Measurements from ENCODE around the gene ATP6V1C2. TPM values are rescaled to one million over a fixed set of nuclear protein-coding genes. Genes with fewer than 3 reads are reported as not detected.

ATP6V1C2 gene
- total and polyA plus RNA-seq, 2 experiments from 2014 or later = 0.14 to 2.1 TPM

GRCh38 chr2:10775021-10775780 lies 53.8 kb downstream of the ATP6V1C2 start (continued):
- TF ChIP-seq ZNF462 (CRISPR knock-in tag; IDR thresholded peaks at IDR 0.05) = no peak

- H3K4me2 ChIP-seq = no peak overlapping the region
- Mint-ChIP-seq H3K4me3 (no peak overlapping the region), H3K27ac (no peak overlapping the region; the same call in 1 of the 2 replicates), H3K4me1 (peaks cover 4% of the 10 kb centered on the region; the same call in 2 of the 3 replicates), H3K9me3 (no peaks in the 10 kb centered on the region), H3K36me3 (ENCODE audit: low read depth) (peaks cover 13% of the 10 kb centered on the region), H3K27me3 (ENCODE audit: insufficient read depth, low read depth, poor library complexity) (peaks cover 11% of the 10 kb centered on the region)
- ATAC-seq = no peak
- DNase-seq (ENCODE audit: low spot score) = no peak
- no peak overlapping the region for H2AFZ ChIP-seq
- no peaks in the 10 kb centered on the region for H3K9me2 ChIP-seq (ENCODE audit: insufficient read depth)
- H4K20me1 ChIP-seq (replicated peaks; ENCODE audit: insufficient read depth) = peaks cover 4% of the 10 kb centered on the region; the same call in 1 of the 2 replicates
- no peak for TF ChIP-seq CREB1 (CRISPR knock-in tag; IDR thresholded peaks at IDR 0.05; ENCODE audit: low read depth)
- no peak for TF ChIP-seq JUNB (IDR thresholded peaks at IDR 0.05; ENCODE audit: unreplicated experiment)
- no peak for TF ChIP-seq ZNF462 (CRISPR knock-in tag; IDR thresholded peaks at IDR 0.05)
- TF ChIP-seq POLR2AphosphoS5 (IDR thresholded peaks at IDR 0.05; ENCODE audit: low read depth) = no peak
- no peak for TF ChIP-seq EZH2 (IDR thresholded peaks at IDR 0.05; ENCODE audit: low read depth, unreplicated experiment)
- TF ChIP-seq ETS1 (IDR thresholded peaks at IDR 0.05) = no peak
- H3K4me3 ChIP-seq = no peak overlapping the region
- H3F3A ChIP-seq (replicated peaks; ENCODE audit: low read depth) = 0 out of 2 replicates have a peak, but pooled peaks cover 4% of the 10 kb centered on the region
- no peaks in the 10 kb centered on the region for H3K27me3 ChIP-seq (ENCODE audit: insufficient read depth)
- H3K27ac ChIP-seq (ENCODE audit: low read depth) = no peak overlapping the region
- no peaks in the 10 kb centered on the region for H3K79me2 ChIP-seq (replicated peaks; ENCODE audit: insufficient read depth)
- H3K4me1 ChIP-seq (ENCODE audit: insufficient read depth) = peaks cover 5% of the 10 kb centered on the region; the same call in 1 of the 2 replicates
- no peaks in the 10 kb centered on the region for H3K36me3 ChIP-seq (ENCODE audit: insufficient read depth)
These were observed 54.4 kb downstream of the ATP6V1C2 start for GRCh38 chr2:10775831-10776230.
